ENCODE data around the gene EIF3D.

EIF3D gene

DNA sequence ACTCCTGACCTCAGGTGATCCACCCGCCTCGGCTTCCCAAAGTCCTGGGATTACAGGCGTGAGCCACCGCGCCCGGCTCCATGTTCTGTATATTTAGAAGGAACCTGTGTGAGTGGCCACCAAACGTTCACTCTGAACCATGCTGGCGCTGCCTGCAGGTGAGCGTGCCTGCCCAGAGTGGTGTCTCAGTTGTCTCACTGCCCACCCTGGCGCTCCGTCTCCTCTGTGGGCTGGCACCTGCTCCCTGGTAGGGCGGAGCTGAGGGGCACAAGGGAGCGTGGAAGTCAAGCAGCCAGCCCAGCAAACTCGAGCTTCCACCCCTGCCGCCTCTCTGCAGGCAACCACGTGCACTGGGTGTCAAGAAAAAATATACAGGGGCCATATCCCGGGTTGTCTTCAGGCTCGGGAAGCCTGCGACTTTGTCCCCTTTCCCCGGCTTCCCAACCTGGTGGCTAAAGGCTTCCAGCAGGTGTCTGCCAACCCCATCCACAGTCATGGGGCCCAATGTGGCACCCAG, 64.2 kb downstream of the EIF3D start:
- no peak for DNase-seq

DNA sequence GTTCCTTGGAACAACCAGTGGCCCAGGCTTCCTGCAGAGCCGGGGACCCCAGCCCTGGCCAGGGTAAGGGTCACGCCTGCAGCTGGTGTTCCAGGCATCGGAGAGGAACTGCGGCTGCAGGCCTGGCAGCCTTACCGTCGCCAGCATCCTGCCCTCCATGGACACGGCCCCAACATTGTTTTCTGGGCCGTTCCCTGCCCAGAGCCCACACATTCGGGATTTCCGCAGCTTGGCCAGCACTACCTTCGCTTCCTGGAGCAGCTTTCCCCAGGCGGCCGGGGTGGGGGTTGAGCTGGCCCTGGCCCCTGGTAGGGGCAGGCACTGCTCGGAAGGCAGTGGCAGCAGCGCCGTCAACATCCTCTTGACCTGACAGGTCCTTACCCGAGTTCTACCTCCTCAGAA, 65.2 kb downstream of the EIF3D start:
- DNase-seq = no peak

DNA sequence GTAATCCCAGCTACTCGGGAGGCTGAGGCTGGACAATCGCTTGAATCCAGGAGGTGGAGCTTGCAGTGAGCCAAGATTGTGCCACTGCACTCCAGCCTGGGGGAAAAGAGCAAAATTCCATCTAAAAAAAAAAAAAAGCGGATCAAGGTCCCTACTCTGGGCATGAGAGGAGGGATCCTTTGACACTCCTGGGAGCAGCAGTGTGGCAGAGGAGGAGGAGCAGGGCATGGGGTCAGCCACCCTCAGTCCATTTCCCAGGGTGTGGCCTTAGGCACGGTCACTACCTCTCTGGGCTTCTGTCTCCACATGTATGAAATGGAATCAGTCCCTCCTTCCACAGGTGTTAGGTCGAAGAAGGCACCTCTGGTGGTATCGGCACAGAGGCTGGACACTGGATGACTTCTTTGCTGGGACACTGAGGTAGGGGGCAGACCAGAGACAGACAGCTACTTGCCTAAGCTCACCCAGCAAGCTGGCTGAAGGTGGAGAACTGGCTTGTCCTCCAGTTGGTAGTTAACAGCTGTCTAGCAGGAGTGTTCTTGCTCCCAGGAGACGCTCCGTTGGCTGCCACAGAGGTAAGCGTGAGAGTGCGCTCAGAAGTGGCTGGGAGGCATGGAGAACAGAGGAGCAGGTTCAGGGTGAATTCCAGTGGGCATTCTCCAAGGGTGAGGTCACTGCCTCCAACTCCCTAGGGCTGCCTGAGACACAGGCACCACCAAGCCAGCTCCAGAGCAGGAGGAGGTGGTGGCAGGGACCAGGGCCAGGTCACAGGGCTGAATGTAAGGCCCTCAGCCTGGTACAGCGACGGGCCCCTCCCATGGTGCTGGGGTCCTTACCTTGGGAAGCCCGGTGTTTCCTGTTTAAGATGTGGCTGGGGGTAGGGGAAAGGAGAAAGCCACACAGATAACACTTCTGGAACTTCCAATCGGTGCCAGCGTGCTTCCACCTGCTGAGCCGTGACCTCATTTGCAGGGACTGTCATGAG, 67.0 kb downstream of the EIF3D start:
- DNase-seq = no peak
